HG03571 (cell line): Measurements from ENCODE around the gene MORN4.
"Not testable (repeated sequence)": the region's sequence is repeated elsewhere in the genome, so short reads cannot be mapped to it uniquely, and the experiment has no call there.

Experiments used
- ATAC-seq: cut with Tn5 transposase; IDR thresholded peaks from one replicate; pipeline ENCODE4 v1.9.1; 2021; ENCODE audit not compliant: unreplicated experiment

The MORN4 gene

DNA sequence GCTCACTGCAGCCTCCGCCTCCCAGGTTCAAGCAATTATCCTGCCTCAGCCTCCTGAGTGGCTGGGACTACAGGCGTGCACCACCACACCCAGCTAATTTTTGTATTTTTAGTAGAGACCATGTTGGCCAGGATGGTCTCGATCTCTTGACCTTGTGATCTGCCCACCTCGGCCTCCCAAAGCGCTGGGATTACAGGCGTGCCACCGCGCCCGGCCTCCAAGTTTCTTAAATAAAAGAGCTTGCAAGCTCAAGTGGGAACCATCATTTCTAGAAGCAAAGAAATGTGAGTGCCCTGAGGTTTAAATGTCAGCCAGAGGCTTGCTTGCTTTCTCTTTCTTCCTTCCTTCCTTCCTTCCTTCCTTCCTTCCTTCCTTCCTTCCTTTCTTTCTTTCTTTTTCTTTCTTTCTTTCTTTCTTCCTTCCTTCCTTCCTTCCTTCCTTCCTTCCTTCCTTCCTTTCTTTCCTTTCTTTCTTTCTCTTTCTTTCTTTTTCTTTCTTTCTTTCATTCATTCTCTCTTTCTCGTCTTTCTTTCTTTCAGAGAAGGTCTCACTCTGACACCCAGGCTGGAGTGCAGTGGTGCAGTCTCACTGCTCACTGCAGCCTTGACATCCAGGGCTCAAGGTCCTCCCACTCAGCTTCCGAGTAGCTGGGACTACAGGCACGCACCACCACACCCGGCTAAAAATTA lies 9.3 kb upstream of the MORN4 start:
- not testable (repeated sequence) for ATAC-seq

GRCh38 chr10:97640868-97641811 lies 7.8 kb upstream of the MORN4 start:
- peak; percentile 19 for ATAC-seq

GRCh38 chr10:97640174-97640867 lies 7.0 kb upstream of the MORN4 start, which contains the start of gene PI4K2A:
Gene PI4K2A (plus strand): TSS chr10:97640671. CDS start chr10:97640743, 72 bp downstream.
- ATAC-seq, result peak; percentile 98

GRCh38 chr10:97639090-97639489 lies 5.8 kb upstream of the MORN4 start:
- not testable (repeated sequence) for ATAC-seq

DNA sequence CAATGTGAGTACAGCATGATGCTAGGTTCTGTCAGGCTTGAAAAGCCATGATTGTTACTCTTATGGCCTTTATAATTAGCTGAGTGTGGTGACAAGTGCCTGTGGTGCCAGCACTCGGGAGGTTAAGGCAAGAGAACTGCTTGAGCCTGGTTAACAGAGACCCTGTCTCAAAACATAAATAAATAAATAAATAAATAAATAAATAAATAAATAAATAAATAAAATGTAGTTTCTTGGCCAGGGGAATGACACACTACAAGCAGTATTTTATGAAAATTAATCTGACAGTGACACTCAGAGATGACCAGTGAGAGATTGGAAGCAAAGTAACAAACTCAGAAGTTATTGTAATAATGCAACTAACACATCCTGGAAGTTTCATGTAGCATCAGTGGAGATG lies 2.3 kb upstream of the MORN4 start:
- no peak for ATAC-seq

DNA sequence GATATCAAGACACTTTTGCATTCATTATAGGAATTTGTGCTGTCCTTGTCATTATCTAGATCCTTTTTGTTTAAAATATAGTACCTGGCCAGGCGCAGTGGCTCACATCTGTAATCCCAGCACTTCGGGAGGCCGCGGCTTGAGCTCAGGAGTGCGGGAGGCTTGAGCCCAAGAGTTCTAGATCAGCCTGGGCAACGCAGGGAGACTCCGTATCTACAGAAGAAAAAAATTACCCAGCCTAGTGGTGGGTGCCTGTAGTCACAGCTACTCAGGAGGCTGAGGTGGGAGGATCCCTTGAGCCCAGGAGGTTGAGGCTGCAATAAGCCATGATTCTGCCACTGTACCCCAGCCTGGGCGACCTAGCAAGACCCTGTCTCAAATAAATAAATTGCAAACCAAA lies 621 bp upstream of the MORN4 start:
- ATAC-seq, result no peak

GRCh38 chr10:97631098-97631497 lies 2.2 kb downstream of the MORN4 start:
- no peak for ATAC-seq

DNA sequence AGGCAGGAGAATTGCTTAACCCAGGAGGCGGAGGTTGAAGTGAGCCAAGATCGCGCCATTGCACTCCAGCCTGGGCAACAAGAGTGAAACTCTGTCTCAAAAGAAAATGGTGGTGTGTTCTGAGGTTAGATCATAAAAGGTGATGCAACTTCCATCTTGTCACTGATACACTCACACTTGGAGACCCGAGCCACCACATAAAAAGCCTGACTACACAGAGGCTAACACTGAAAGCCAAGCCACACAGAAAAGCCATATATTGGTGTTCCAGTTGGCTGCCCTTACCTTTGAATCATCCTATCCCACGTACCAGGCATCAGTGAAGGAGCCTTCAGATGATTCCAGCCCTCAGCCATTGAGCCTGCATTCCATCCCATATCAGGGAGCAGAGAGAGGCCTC lies 4.0 kb downstream of the MORN4 start:
- ATAC-seq, result no peak

DNA sequence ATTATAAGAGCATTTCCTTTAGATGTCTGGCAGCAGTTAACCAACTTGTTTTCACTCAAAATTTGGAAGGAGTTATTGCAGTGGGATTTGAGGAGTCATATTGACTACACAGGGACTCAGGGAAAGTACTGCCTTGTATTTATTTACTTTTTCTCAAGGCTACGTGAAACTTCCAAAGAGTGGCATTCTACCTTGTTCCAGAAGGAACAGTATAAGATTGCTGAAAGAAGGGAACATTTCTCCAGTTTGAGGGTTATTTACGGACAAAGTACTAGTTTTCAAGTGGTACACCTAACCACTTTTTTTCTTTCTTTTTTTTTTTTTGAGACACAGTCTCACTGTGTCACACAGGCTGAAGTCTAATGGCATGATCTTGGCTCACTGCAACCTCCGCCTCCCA lies 5.1 kb downstream of the MORN4 start:
- no peak for ATAC-seq

GRCh38 chr10:97627731-97628130 lies 5.6 kb downstream of the MORN4 start:
- no peak for ATAC-seq

DNA sequence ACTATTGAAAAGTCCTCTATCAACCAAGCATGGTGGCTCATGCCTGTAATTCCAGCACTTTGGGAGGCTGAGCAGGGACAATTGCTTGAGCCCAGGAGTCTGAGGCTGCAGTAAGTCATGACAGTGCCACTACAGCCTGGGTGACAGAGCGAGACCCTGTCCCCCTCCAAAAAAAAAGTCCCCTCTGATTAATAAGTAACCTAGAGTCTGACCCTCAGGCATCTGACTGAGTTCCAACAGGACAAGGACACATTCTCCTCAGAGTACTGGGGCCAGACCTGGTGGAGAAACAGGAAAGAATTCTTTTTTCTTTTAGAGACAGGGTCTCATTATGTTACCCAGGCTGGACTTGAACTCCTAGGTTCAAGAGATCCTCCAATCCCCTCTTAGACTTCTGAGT lies 10.0 kb downstream of the MORN4 start:
- no peak for ATAC-seq

DNA sequence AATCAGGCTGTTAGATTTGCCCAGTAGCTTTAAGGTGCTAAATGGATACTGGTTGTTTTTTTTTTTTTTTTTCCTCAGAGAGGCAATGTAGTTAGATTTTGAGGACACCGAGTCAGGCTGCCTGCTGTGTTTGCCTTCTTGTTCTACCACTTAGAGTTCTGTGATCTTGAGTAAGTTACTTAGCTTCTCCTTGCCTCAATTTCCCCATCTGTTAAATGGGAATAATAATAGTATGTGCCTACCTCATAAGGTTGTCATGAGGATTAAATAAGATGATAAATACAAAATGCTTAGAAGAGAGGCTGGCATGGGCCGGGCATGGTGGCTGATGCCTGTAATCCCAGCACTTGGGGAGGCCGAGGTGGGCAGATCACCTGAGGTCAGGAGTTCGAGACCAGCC lies 14.6 kb downstream of the MORN4 start:
- no peak for ATAC-seq

DNA sequence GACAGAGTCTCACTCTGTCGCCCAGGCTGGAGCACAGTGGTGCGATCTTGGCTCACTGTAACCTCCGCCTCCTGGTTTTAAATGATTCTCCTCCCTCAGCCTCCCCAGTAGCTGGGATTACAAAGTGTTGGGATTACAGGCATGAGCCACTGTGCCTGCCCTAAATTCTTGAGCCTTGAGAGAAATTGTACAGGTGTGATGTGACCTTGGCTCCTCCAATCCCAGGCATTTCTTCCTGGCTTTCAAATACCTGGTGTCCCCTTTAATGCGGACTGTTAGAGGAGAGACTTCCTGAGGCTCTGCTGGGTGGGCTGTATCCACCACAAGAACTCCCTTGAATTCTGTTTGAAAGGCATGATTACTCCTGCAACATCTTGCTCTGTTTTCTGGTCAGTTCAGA lies 15.0 kb downstream of the MORN4 start:
- no peak for ATAC-seq

DNA sequence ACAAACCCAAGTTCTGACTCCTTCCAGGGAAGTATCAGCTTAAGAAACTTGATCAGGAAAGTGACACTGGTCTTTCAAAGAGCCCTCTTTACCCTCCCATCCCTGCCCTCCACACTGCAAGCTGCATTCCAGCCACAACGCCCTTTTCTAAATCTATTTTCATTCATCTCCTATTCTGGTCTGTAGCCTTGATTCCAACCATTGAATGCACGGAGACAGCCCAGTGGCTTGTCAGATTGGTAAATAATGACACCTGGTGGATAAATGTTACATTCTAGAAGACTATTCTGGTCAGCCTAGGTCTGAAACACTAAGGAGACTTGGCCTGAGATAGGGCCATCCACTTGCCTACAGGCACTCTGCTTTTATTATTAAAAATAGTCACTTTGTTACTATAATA lies 20.9 kb downstream of the MORN4 start:
- no peak for ATAC-seq

DNA sequence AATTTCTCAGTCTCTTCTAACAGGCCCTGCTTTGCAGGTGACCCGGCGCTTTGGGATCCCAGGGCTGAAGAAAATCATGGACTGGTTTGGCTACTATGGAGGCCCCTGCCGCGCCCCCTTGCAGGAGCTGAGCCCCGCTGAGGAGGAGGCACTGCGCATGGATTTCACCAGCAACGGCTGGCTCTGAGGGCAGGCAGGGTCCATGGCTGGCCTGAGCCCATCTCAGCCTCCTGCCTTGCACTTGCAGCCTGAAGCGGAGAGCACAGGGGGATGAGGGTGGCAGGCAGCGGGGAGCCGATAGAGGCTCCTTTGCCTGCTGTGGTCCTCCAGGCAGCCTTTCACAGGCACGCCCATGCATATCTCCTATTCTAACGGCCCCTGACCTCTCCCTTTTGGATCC lies 21.8 kb downstream of the MORN4 start:
- ATAC-seq, result no peak

GRCh38 chr10:97608991-97609561 lies 24.2 kb downstream of the MORN4 start:
- no peak for ATAC-seq

GRCh38 chr10:97607095-97607636 lies 26.1 kb downstream of the MORN4 start:
- no peak for ATAC-seq

- ATAC-seq, result no peak
Observed at GRCh38 chr10:97601268-97602215, 31.8 kb downstream of the MORN4 start.

GRCh38 chr10:97600616-97601015 lies 32.7 kb downstream of the MORN4 start:
- no peak for ATAC-seq

DNA sequence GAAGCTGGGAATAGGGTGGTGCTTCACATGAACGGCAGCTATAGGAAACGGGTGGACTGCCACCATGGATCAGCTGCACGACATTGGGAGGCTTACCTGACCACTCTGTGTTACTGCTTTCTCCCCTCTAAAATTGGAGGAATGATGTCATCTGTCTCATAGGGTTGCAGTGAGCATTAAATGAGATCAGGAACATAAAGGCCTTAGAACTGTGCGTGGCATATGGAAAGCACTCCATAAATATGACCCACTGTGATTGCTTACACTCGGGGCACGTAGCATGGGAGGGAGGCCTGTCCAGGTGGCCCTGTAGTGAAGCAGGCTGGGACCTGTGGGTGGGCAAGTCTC lies 34.1 kb downstream of the MORN4 start:
- no peak for ATAC-seq
